AG04449 (cell line): ENCODE data around the gene PAM.
A peak's percentile ranks its signal among the peaks of the same experiment; 100 is the strongest.

Source experiments
- CTCF ChIA-PET: fragments of 350-600 bp; formaldehyde crosslinking; extraction: SDS; loops from one replicate; lab custom pipeline; 2021; ENCODE audit warnings: antibody characterized with exemption; lab: Yijun Ruan, JAX
- POLR2A ChIA-PET: fragments of 400-600, 350-600 bp; formaldehyde crosslinking; extraction: SDS; loops from one replicate; lab custom pipeline; 2020; ENCODE audit warnings: antibody characterized with exemption, inconsistent platforms; lab: Yijun Ruan, JAX
- DNase-seq: peaks from one replicate; pipeline ENCODE4 v3.0.0-alpha.2; 2010; ENCODE audit warnings: low read depth, low spot score
- H3K4me3 ChIP-seq: 2 replicates; pipeline ENCODE4 v1.5.1; 2011; ENCODE audit warnings: low read depth, mild to moderate bottlenecking, control low read depth, low read length
- CTCF ChIP-seq: IDR thresholded peaks from one replicate; pipeline ENCODE4 v1.5.1; 2011; ENCODE audit warnings: mild to moderate bottlenecking, moderate library complexity, low read length, control low read depth, inconsistent platforms; ENCODE audit not compliant: insufficient read depth; ENCODE audit errors: missing control alignments

The PAM gene

GRCh38 chr5:102802708-102803458 lies 47.8 kb downstream of the PAM start:
- ChIA-PET CTCF (interaction anchor here (1.2 kb wide), 1 partner anchor 21 kb away, joined by 4 read pairs; no protein-coding TSS in a partner anchor), POLR2A (no interaction called here)
- DNase-seq = no peak
- no peak overlapping the region for H3K4me3 ChIP-seq
- no peak for TF ChIP-seq CTCF

- no peak for TF ChIP-seq CTCF
- H3K4me3 ChIP-seq = no peak overlapping the region
- POLR2A ChIA-PET = no interaction called here
- DNase-seq = peak; percentile 23
- CTCF ChIA-PET = interaction anchor here (0.8 to 1.1 kb wide), 4 partner anchors 11 to 127 kb away, joined by 3 to 4 read pairs (median 3); no protein-coding TSS in a partner anchor
Measured at GRCh38 chr5:102807878-102808502, 52.9 kb downstream of the PAM start.

GRCh38 chr5:102809033-102809432 lies 53.9 kb downstream of the PAM start:
- no peak for TF ChIP-seq CTCF
- POLR2A ChIA-PET = no interaction called here
- DNase-seq = no peak
- CTCF ChIA-PET = interaction anchor here (1.1 kb wide), 1 partner anchor 29 kb away, joined by 3 read pairs; no protein-coding TSS in a partner anchor
- no peak overlapping the region for H3K4me3 ChIP-seq

GRCh38 chr5:102811972-102812371 lies 56.9 kb downstream of the PAM start:
- DNase-seq = no peak
- H3K4me3 ChIP-seq = no peak overlapping the region
- TF ChIP-seq CTCF = no peak
- CTCF ChIA-PET = interaction anchor here (1.4 kb wide), 1 partner anchor 32 kb away, joined by 3 read pairs; no protein-coding TSS in a partner anchor
- POLR2A ChIA-PET = no interaction called here

GRCh38 chr5:102813740-102814139 lies 58.6 kb downstream of the PAM start:
- H3K4me3 ChIP-seq = no peak overlapping the region
- no peak for TF ChIP-seq CTCF
- ChIA-PET POLR2A (no interaction called here), CTCF (interaction anchor here (1.5 to 1.7 kb wide), 2 partner anchors 12 to 33 kb away, joined by 3 to 10 read pairs; no protein-coding TSS in a partner anchor)
- no peak for DNase-seq

- DNase-seq = no peak
- ChIA-PET POLR2A (no interaction called here), CTCF (interaction anchor here (1.5 to 1.7 kb wide), 2 partner anchors 11 to 34 kb away, joined by 3 to 10 read pairs; no protein-coding TSS in a partner anchor)
- no peak overlapping the region for H3K4me3 ChIP-seq
- TF ChIP-seq CTCF = no peak
Measured at GRCh38 chr5:102815084-102815483, 60.0 kb downstream of the PAM start.
